DOHH2 (cell line): ENCODE measurements around the gene SCN1A.

ENCODE experiments used
- H3F3A ChIP-seq: fragments of 200-600 bp; sonication (generic), shearing (Covaris generic); 2 replicates; pipeline ENCODE4 v1.6.0; 2016; ENCODE audit warnings: antibody characterized with exemption, mild to moderate bottlenecking; ENCODE audit not compliant: control insufficient read depth, insufficient read depth
- H3K27ac ChIP-seq: fragments of 200-600 bp; sonication (generic); 2 replicates; pipeline ENCODE4 v1.5.1; 2014; ENCODE audit warnings: low read depth, mild to moderate bottlenecking, low read length, moderate library complexity
- H3K27me3 ChIP-seq: fragments of 200-600 bp; sonication (generic); 2 replicates; pipeline ENCODE4 v1.6.1; 2014; ENCODE audit warnings: mild to moderate bottlenecking, low read length, mixed read lengths; ENCODE audit not compliant: control insufficient read depth
- H3K36me3 ChIP-seq: fragments of 200-600 bp; sonication (generic); 2 replicates; pipeline ENCODE4 v1.6.1; 2014; ENCODE audit warnings: mild to moderate bottlenecking, low read length, moderate library complexity, mixed read lengths; ENCODE audit not compliant: control insufficient read depth
- H3K4me1 ChIP-seq: fragments of 200-600 bp; sonication (generic); 2 replicates; pipeline ENCODE4 v1.6.1; 2014; ENCODE audit warnings: mild to moderate bottlenecking, low read length, mixed read lengths; ENCODE audit not compliant: control insufficient read depth
- H3K4me2 ChIP-seq: fragments of 200-600 bp; sonication (generic); 2 replicates; pipeline ENCODE4 v1.6.0; 2014; ENCODE audit warnings: mild to moderate bottlenecking, low read length, moderate library complexity
- H3K4me3 ChIP-seq: fragments of 200-600 bp; sonication (generic); 2 replicates; pipeline ENCODE4 v1.5.1; 2014; ENCODE audit warnings: mild to moderate bottlenecking, low read length, mixed read lengths
- H3K79me2 ChIP-seq: fragments of 200-600 bp; sonication (generic); 2 replicates; pipeline ENCODE4 v1.6.1; 2014; ENCODE audit warnings: mild to moderate bottlenecking, low read length, mixed read lengths; ENCODE audit not compliant: control insufficient read depth
- H3K9me2 ChIP-seq: fragments of 200-600 bp; sonication (generic); replicated peaks from 2 replicates; pipeline ENCODE4 v1.6.1; 2014; ENCODE audit warnings: mild to moderate bottlenecking, low read length, mixed read lengths; ENCODE audit not compliant: control insufficient read depth
- H3K9me3 ChIP-seq: fragments of 200-600 bp; sonication (generic); 2 replicates; pipeline ENCODE4 v1.6.1; 2014; ENCODE audit warnings: antibody characterized with exemption, low read length, mixed read lengths; ENCODE audit not compliant: control insufficient read depth, insufficient read depth
- H4K20me1 ChIP-seq: fragments of 200-600 bp; sonication (generic); 2 replicates; pipeline ENCODE4 v1.6.0; 2014; ENCODE audit warnings: low read depth, mild to moderate bottlenecking, antibody characterized with exemption, low read length, moderate library complexity; ENCODE audit not compliant: control insufficient read depth, insufficient read depth
- CTCF ChIP-seq: fragments of 200-600 bp; sonication (generic); IDR thresholded peaks from one replicate; pipeline ENCODE4 v1.5.1; 2014; ENCODE audit warnings: antibody characterized with exemption, mild to moderate bottlenecking, low read depth, low read length; ENCODE audit not compliant: poor library complexity, severe bottlenecking
- EZH2phosphoT487 ChIP-seq: fragments of 200-600 bp; sonication (generic); IDR thresholded peaks from 2 replicates; pipeline ENCODE4 v1.6.1; 2017; ENCODE audit warnings: borderline replicate concordance, mild to moderate bottlenecking, antibody characterized with exemption, low read length, moderate library complexity, mixed read lengths

SCN1A gene

DNA sequence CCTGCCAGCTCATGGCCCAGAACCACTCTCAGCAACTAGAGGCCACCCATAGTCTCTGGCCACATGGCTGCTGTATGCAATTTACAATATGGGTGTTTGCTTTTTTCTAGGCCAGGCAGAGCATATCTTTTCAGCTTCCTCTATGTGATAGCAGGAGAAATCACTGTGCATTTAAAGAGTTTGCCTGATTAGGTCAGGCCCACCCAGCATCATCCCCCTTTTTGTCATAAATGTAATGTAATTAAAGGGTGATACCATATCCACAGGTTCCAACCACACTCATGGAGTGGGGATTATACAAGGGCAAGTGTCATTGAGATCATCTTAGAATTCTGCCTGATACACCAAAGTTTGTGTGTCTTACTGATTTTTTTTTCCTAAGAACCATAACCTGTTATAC is 102.5 kb downstream of the SCN1A start:
- H3K27ac ChIP-seq: no peak overlapping the region
- H3K27me3 ChIP-seq: no peaks in the 10 kb centered on the region
- H3K4me1 ChIP-seq: no peaks in the 10 kb centered on the region
- no peaks in the 10 kb centered on the region for H3K36me3 ChIP-seq
- no peaks in the 10 kb centered on the region for H3K9me3 ChIP-seq
- H3K4me2 ChIP-seq: no peak overlapping the region
- no peaks in the 10 kb centered on the region for H4K20me1 ChIP-seq
- TF ChIP-seq EZH2phosphoT487: no peak
- no peak for TF ChIP-seq CTCF
- no peaks in the 10 kb centered on the region for H3K79me2 ChIP-seq
- no peaks in the 10 kb centered on the region for H3F3A ChIP-seq
- no peak overlapping the region for H3K4me3 ChIP-seq
- no peaks in the 10 kb centered on the region for H3K9me2 ChIP-seq

- Histone ChIP-seq H3F3A (no peaks in the 10 kb centered on the region), H3K4me3 (no peak overlapping the region), H3K4me1 (no peaks in the 10 kb centered on the region), H4K20me1 (no peaks in the 10 kb centered on the region), H3K9me3 (no peaks in the 10 kb centered on the region), H3K27ac (no peak overlapping the region), H3K27me3 (0 out of 2 replicates have a peak, but pooled peaks cover 2% of the 10 kb centered on the region), H3K9me2 (no peaks in the 10 kb centered on the region), H3K4me2 (no peak overlapping the region), H3K36me3 (no peaks in the 10 kb centered on the region), H3K79me2 (no peaks in the 10 kb centered on the region)
- TF ChIP-seq CTCF (no peak), EZH2phosphoT487 (no peak)
Measured at GRCh38 chr2:166017208-166017607, 110.6 kb downstream of the SCN1A start.

DNA sequence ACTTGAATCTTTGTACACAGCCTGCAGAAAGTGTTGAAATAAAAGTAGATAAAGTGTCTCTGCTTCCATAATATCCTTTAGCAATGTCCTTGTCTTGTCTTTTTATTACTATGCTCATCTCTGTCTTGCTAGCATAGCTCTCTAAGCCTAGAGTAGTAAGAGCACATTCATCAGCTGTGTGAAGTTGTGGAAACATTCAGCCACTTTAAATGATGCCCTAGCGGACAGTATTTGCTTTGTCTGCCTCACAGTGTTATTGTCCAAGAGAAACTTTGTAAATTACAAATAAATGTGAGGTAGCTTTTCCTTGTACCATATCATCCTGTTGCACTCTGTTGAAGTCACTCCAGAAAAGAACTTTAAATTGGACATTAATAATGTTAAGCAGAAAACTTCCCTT is 113.9 kb downstream of the SCN1A start:
- no peaks in the 10 kb centered on the region for H3K9me2 ChIP-seq
- no peaks in the 10 kb centered on the region for H3K9me3 ChIP-seq
- TF ChIP-seq CTCF (no peak), EZH2phosphoT487 (no peak)

GRCh38 chr2:166011660-166012059 is 116.2 kb downstream of the SCN1A start:
- no peaks in the 10 kb centered on the region for H3K9me3 ChIP-seq
- no peak overlapping the region for H3K27ac ChIP-seq
- H3K9me2 ChIP-seq: no peaks in the 10 kb centered on the region
- H3K36me3 ChIP-seq: no peaks in the 10 kb centered on the region
- no peaks in the 10 kb centered on the region for H3F3A ChIP-seq
- H3K79me2 ChIP-seq: no peaks in the 10 kb centered on the region
- H4K20me1 ChIP-seq: no peaks in the 10 kb centered on the region
- H3K4me2 ChIP-seq: no peak overlapping the region
- H3K27me3 ChIP-seq: no peaks in the 10 kb centered on the region
- H3K4me1 ChIP-seq: no peaks in the 10 kb centered on the region
- TF ChIP-seq EZH2phosphoT487: no peak
- TF ChIP-seq CTCF: no peak
- H3K4me3 ChIP-seq: no peak overlapping the region

More for the DNA sequence above, 113.9 kb downstream of the SCN1A start:
- H3K4me1 ChIP-seq: no peaks in the 10 kb centered on the region
- no peak overlapping the region for H3K27ac ChIP-seq
- H3F3A ChIP-seq: no peaks in the 10 kb centered on the region
- H3K79me2 ChIP-seq: no peaks in the 10 kb centered on the region
- no peaks in the 10 kb centered on the region for H3K36me3 ChIP-seq
- no peaks in the 10 kb centered on the region for H4K20me1 ChIP-seq
- H3K27me3 ChIP-seq: 0 out of 2 replicates have a peak, but pooled peaks cover 2% of the 10 kb centered on the region
- no peak overlapping the region for H3K4me2 ChIP-seq
- H3K4me3 ChIP-seq: no peak overlapping the region
